Gastroesophageal sphincter (tissue), 4 donors: ENCODE data around the gene PRKAG2. TPM values are rescaled to one million over a fixed set of nuclear protein-coding genes. Genes with fewer than 3 reads are reported as not detected.
A peak's percentile ranks its signal among the peaks of the same experiment; 100 is the strongest.

Experiments used
- ATAC-seq: fragments of 150-250 bp; one replicate; pipeline ENCODE4 v1.9.1; 2016; ENCODE audit warnings: mild to moderate bottlenecking, moderate library complexity
- H3K27ac ChIP-seq, 4 donors: fragments of 200-600 bp; sonication (generic) in 3 of 4; 1 replicate in 3 of 4; 2 replicates in 1 of 4; pipeline ENCODE4 v1.5.1; 2016 to 2019
- H3K27me3 ChIP-seq: fragments of 200-600 bp; sonication (generic); one replicate; pipeline ENCODE4 v1.5.1; 2019
- H3K36me3 ChIP-seq, 2 donors: fragments of 200-600 bp; sonication (generic); one replicate each; pipeline ENCODE4 v1.5.1; 2019; ENCODE audit warnings: control low read depth in 1 of 2
- H3K4me1 ChIP-seq, 3 donors: fragments of 200-600 bp; sonication (generic); 1 replicate in 2 of 3; 2 replicates in 1 of 3; pipeline ENCODE4 v1.5.1; 2016 to 2019; ENCODE audit warnings: control low read depth in 2 of 3
- H3K4me3 ChIP-seq, 2 donors: fragments of 200-600 bp; sonication (generic); one replicate each; pipeline ENCODE4 v1.5.1; 2019; ENCODE audit warnings: mild to moderate bottlenecking in 1 of 2, moderate library complexity in 1 of 2
- H3K9me3 ChIP-seq, 3 donors: fragments of 200-600 bp; sonication (generic); one replicate each; pipeline ENCODE4 v1.5.1; 2017 to 2019; ENCODE audit warnings: control low read depth in 2 of 3
- CTCF ChIP-seq, 4 experiments: fragments of 200-600 bp in 2 of 4; fragments of 450-650 bp in 2 of 4; sonication (generic) in 1 of 4; IDR thresholded peaks; one replicate each; pipeline ENCODE4 v1.5.1; 2017 to 2019; ENCODE audit warnings: antibody characterized with exemption in 4 of 4, mild to moderate bottlenecking in 2 of 4, moderate library complexity in 2 of 4
- EP300 ChIP-seq: sonication (generic); formaldehyde crosslinking; IDR thresholded peaks from one replicate; pipeline ENCODE4 v1.6.1; 2017; ENCODE audit warnings: antibody characterized with exemption, mild to moderate bottlenecking
- POLR2A ChIP-seq, 2 donors: fragments of 450-650 bp; IDR thresholded peaks; one replicate each; pipeline ENCODE4 v1.6.1; 2017; ENCODE audit warnings: antibody characterized with exemption in 2 of 2, mild to moderate bottlenecking in 2 of 2, moderate library complexity in 1 of 2
- POLR2AphosphoS5 ChIP-seq: sonication (generic); formaldehyde crosslinking; IDR thresholded peaks from one replicate; pipeline ENCODE4 v1.6.1; 2017; ENCODE audit warnings: antibody characterized with exemption
- WGBS, 2 donors: methylation state at CpG; one replicate each; pipeline ENCODE4 v1.1.5; 2018; ENCODE audit warnings: low coverage in 1 of 2; 5-methylcytosine and 5-hydroxymethylcytosine counted together
- total RNA-seq, 4 donors: library from RNA; depleted of rRNA; stranded (reverse); fragments of >200 nt; gene quantifications; one replicate each; pipeline ENCODE4 v1.1.0, GENCODE V29; 2016

The PRKAG2 gene
- total RNA-seq, 4 donors from 2014 or later: 48.9 to 89.0 (median 75.7) TPM

- Histone ChIP-seq H3K9me3 (peaks cover 0 to 9% (median 0%) of the 10 kb centered on the region in 3 donors), H3K27me3 (no peaks in the 10 kb centered on the region), H3K4me1 (peaks cover 0 to 21% (median 10%) of the 10 kb centered on the region in 3 donors), H3K27ac (peak overlapping the region; percentile 29 to 70 (median 51)), H3K36me3 (peaks cover 0 to 7% of the 10 kb centered on the region in 2 donors), H3K4me3 (no peak overlapping the region)
- ATAC-seq: peak; percentile 82
- 9 to 15% methylated on average over 6 of the region's 6 CpGs for WGBS, 2 donors
- TF ChIP-seq POLR2A (IDR thresholded peaks at IDR 0.05): no peak
- TF ChIP-seq EP300: no peak
- peak; percentile 45 for TF ChIP-seq POLR2AphosphoS5
Measured at GRCh38 chr7:151665368-151665767, 211.5 kb downstream of the PRKAG2 start.

DNA sequence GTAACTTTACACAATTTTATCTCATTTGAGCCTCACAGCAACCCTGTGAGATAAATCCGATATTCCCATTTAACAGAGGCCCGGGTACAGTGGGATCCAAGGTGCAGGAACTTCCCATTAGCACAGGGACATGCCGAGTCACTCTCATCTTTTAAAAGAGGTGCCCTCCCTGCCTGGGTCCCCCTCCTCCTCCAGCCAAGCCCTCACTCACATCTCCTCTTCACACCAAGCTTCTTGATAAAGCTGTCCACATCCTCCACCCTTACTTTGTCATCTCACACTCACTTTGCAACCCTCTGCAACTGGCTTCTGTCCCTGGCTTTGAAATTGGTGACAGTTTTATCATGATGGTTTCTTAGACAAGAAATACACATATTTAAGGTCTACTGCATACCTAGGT, 212.6 kb downstream of the PRKAG2 start:
- no peak for ATAC-seq
- Histone ChIP-seq H3K27me3 (no peaks in the 10 kb centered on the region), H3K27ac (no peak overlapping the region), H3K4me1 (peaks cover 0 to 21% (median 10%) of the 10 kb centered on the region in 3 donors), H3K4me3 (no peak overlapping the region), H3K9me3 (peaks cover 0 to 9% (median 0%) of the 10 kb centered on the region in 3 donors), H3K36me3 (peaks cover 0 to 7% of the 10 kb centered on the region in 2 donors)
- TF ChIP-seq EP300: no peak
- no peak for TF ChIP-seq POLR2A (IDR thresholded peaks at IDR 0.05)
- TF ChIP-seq POLR2AphosphoS5: no peak
- TF ChIP-seq CTCF (IDR thresholded peaks at IDR 0.05): no peak
- WGBS, 2 donors: 90 to 100% methylated on average over 1 to 3 of the region's 3 CpGs

DNA sequence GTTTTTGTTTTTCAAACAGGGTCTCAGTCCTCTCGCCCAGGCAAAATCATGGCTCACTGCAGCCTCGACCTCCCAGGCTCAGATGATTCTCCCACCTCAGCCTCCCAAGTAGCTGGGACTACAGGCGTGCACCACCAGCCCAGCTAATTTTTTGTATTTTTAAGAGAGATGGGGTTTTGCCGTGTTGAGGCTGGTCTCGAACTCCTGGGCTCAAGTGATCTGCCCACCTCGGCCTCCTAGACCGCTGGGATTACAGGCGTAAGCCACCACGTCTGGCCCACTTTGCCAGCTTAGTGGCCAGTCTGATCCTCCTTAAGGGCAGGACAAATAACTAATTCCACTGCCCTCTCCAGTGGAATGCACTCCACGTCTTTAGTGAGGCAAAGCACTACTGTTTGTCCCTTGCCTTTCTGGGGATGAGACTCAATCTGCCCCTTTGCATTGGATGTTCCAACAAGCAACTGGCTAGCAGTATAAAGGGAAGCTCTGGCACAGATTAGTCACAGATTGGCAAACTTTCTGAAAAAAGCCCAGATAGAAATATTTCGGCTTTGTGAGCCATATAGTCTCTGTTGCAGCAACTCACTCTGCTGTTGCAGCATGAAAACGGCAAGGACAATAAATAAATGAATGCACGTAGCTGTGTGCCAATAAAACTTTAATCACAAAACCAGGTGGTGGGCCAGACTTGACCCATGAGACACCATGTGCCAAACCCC, 213.4 kb downstream of the PRKAG2 start:
- Histone ChIP-seq H3K27ac (no peak overlapping the region), H3K4me3 (no peak overlapping the region), H3K9me3 (peaks cover 0 to 9% (median 0%) of the 10 kb centered on the region in 3 donors), H3K36me3 (peaks cover 0 to 7% of the 10 kb centered on the region in 2 donors), H3K4me1 (peaks cover 0 to 21% (median 10%) of the 10 kb centered on the region in 3 donors), H3K27me3 (no peaks in the 10 kb centered on the region)
- no peak for ATAC-seq
- WGBS, 2 donors: 73 to 89% methylated on average over 3 to 6 of the region's 13 CpGs
- TF ChIP-seq EP300 (no peak), POLR2AphosphoS5 (no peak), POLR2A (IDR thresholded peaks at IDR 0.05) (no peak), CTCF (IDR thresholded peaks at IDR 0.05) (no peak)

DNA sequence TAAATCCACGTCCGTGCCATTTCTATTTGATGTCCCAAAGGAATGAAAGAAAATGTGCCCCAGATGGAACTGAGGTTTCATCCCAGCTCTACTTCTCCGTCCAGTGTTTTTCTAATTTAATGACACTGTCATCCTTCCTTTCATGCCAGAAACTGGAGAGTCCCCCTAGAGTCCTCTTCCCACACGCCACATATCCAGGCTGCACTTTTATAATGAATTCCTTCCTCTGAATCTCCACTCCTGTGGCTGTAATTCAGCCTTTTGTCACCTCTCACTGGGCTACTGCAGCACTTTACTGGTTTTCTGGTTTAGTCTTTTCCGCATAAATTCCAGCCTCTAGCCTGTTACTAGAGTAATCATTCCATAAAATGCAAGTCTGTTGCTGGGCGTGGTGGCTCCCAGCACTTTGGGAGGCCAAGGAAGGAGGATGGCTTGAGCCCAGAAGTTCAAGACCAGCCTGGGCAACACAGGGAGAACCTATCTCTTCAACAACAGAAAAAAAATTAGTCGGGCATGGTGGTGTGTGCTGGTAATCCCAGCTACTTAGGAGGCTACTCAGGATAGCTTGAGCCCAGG, 214.6 kb downstream of the PRKAG2 start:
- Histone ChIP-seq H3K27ac (no peak overlapping the region), H3K36me3 (peaks cover 0 to 2% of the 10 kb centered on the region in 2 donors), H3K4me1 (peaks cover 0 to 21% (median 10%) of the 10 kb centered on the region in 3 donors), H3K4me3 (no peak overlapping the region), H3K9me3 (peaks cover 0 to 9% (median 0%) of the 10 kb centered on the region in 3 donors), H3K27me3 (no peaks in the 10 kb centered on the region)
- TF ChIP-seq CTCF (IDR thresholded peaks at IDR 0.05): no peak
- no peak for TF ChIP-seq POLR2A (IDR thresholded peaks at IDR 0.05)
- ATAC-seq: no peak
- WGBS, 2 donors: 72 to 87% methylated on average over 4 to 6 of the region's 7 CpGs

GRCh38 chr7:151661587-151661986, 215.3 kb downstream of the PRKAG2 start:
- no peaks in the 10 kb centered on the region for H3K36me3 ChIP-seq
- H3K4me3 ChIP-seq: no peak overlapping the region
- peaks cover 0 to 5% (median 0%) of the 10 kb centered on the region in 3 donors for H3K9me3 ChIP-seq
- TF ChIP-seq CTCF (IDR thresholded peaks at IDR 0.05): no peak
- TF ChIP-seq POLR2AphosphoS5: no peak
- no peak for TF ChIP-seq POLR2A (IDR thresholded peaks at IDR 0.05)
- no peak for TF ChIP-seq EP300
- no peaks in the 10 kb centered on the region for H3K27me3 ChIP-seq
- ATAC-seq: no peak
- no peak overlapping the region for H3K27ac ChIP-seq
- H3K4me1 ChIP-seq: peaks cover 0 to 21% (median 10%) of the 10 kb centered on the region in 3 donors
- WGBS, 2 donors: 95 to 98% methylated on average over 5 to 9 of the region's 9 CpGs
